Right forelimb (tissue), 1 donor: Measurements from ENCODE around the gene TTC16.
"Not testable (repeated sequence)": the region's sequence is repeated elsewhere in the genome, so short reads cannot be mapped to it uniquely, and the experiment has no call there.

Source experiments
- DNase-seq: peaks from one replicate; pipeline ENCODE4 v3.0.0-alpha.2; 2018

Gene TTC16

GRCh38 chr9:127770905-127771569, 55.2 kb downstream of the TTC16 start:
- DNase-seq: peak; percentile 97

GRCh38 chr9:127771570-127772189, 55.8 kb downstream of the TTC16 start:
- DNase-seq: no peak

- DNase-seq: no peak
Observed at GRCh38 chr9:127772603-127773002, 56.7 kb downstream of the TTC16 start.

- DNase-seq: no peak
Observed at GRCh38 chr9:127773272-127773671, 57.4 kb downstream of the TTC16 start.

- DNase-seq: no peak
Observed at GRCh38 chr9:127773981-127774380, 58.1 kb downstream of the TTC16 start.

GRCh38 chr9:127776195-127776923, 60.5 kb downstream of the TTC16 start:
- DNase-seq: no peak

GRCh38 chr9:127776924-127777289, 61.0 kb downstream of the TTC16 start:
- DNase-seq: no peak

- DNase-seq: no peak
Observed at GRCh38 chr9:127777368-127777980, 61.6 kb downstream of the TTC16 start.

- no peak for DNase-seq
Observed at GRCh38 chr9:127778280-127779135, 62.6 kb downstream of the TTC16 start, which contains the start of gene SH2D3C. SH2D3C (minus strand) TSS chr9:127778666; CDS start chr9:127778627, 39 bp downstream.

GRCh38 chr9:127779136-127779981, 63.5 kb downstream of the TTC16 start:
- DNase-seq: no peak

GRCh38 chr9:127780126-127780885, 64.4 kb downstream of the TTC16 start:
- no peak for DNase-seq

GRCh38 chr9:127780909-127781308, 65.0 kb downstream of the TTC16 start:
- not testable (repeated sequence) for DNase-seq
